ENCODE measurements around the gene SELENOF.

GRCh38 chr1:86849756-86850155 is 64.2 kb downstream of the SELENOF start:
- TF ChIP-seq POLR2A (IDR thresholded peaks at IDR 0.05) (no peak), CTCF (IDR thresholded peaks at IDR 0.05) (no peak)

Data from esophagus squamous epithelium (tissue), 4 donors.